HG03108 (cell line): ENCODE results near the gene ADAMTSL5.
"Not testable (repeated sequence)": the region's sequence is repeated elsewhere in the genome, so short reads cannot be mapped to it uniquely, and the experiment has no call there.

Experiments
- ATAC-seq: cut with Tn5 transposase; IDR thresholded peaks from one replicate; pipeline ENCODE4 v1.9.1; 2021; ENCODE audit warnings: moderate library complexity; ENCODE audit not compliant: unreplicated experiment

The ADAMTSL5 gene

GRCh38 chr19:1530856-1531255, 18.0 kb upstream of the ADAMTSL5 start:
- not testable (repeated sequence) for ATAC-seq

GRCh38 chr19:1529430-1529816, 16.6 kb upstream of the ADAMTSL5 start:
- ATAC-seq, result no peak

- ATAC-seq, result no peak
These were observed 16.0 kb upstream of the ADAMTSL5 start for GRCh38 chr19:1528596-1529429.

GRCh38 chr19:1527650-1528309, 15.0 kb upstream of the ADAMTSL5 start:
- ATAC-seq, result no peak

- no peak for ATAC-seq
These were observed 14.3 kb upstream of the ADAMTSL5 start for GRCh38 chr19:1526979-1527649.

- ATAC-seq, result no peak
These were observed 13.4 kb upstream of the ADAMTSL5 start for GRCh38 chr19:1526066-1526778.

- ATAC-seq, result no peak
These were observed 12.5 kb upstream of the ADAMTSL5 start for GRCh38 chr19:1525343-1525742.

- ATAC-seq, result no peak
These were observed 12.1 kb upstream of the ADAMTSL5 start for GRCh38 chr19:1524972-1525325.

GRCh38 chr19:1524287-1524971, 11.6 kb upstream of the ADAMTSL5 start:
- ATAC-seq, result no peak

- no peak for ATAC-seq
These were observed 10.8 kb upstream of the ADAMTSL5 start, which contains the start of gene PLK5 for GRCh38 chr19:1523412-1524286. PLK5 (plus strand) TSS chr19:1524077; CDS start chr19:1526997, 2,920 bp downstream.

GRCh38 chr19:1522838-1523237, 10.0 kb upstream of the ADAMTSL5 start:
- ATAC-seq, result no peak

- ATAC-seq, result no peak
These were observed 9.2 kb upstream of the ADAMTSL5 start for GRCh38 chr19:1522061-1522460.

GRCh38 chr19:1521636-1522035, 8.8 kb upstream of the ADAMTSL5 start:
- ATAC-seq, result no peak

GRCh38 chr19:1520203-1520780, 7.5 kb upstream of the ADAMTSL5 start:
- no peak for ATAC-seq

- not testable (repeated sequence) for ATAC-seq
These were observed 7.0 kb upstream of the ADAMTSL5 start for GRCh38 chr19:1519802-1520201.

- ATAC-seq, result no peak
These were observed 5.7 kb upstream of the ADAMTSL5 start for GRCh38 chr19:1518471-1518870.

GRCh38 chr19:1516395-1516753, 3.6 kb upstream of the ADAMTSL5 start:
- ATAC-seq, result no peak

- ATAC-seq, result no peak
These were observed 2.3 kb upstream of the ADAMTSL5 start for GRCh38 chr19:1514986-1515721.

- no peak for ATAC-seq
These were observed 1.5 kb upstream of the ADAMTSL5 start for GRCh38 chr19:1514295-1514661.
